ENCODE measurements around the gene RAB37.

DNA sequence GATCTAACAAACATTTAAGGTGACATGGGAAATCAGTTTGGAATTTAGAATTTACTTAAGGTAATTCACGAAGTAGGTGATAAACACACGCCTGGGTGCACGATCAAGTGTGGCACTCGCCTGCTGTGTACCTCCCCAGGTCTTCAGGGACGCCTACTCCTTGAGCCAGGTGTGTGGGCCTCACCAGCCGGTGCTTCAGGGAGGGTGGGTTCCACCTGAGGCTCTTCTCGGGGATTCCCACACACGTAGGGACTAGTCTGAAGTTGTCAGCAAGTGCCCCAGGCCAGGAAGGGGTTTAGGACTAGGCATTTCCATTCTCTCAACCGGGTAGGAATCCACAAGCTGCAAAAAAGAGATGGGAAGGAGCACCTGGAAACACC, 48.9 kb downstream of the RAB37 start:
- TF ChIP-seq POLR2AphosphoS5 (IDR thresholded peaks at IDR 0.05; ENCODE audit: low read depth, low read length): no peak
- TF ChIP-seq POLR2A (IDR thresholded peaks at IDR 0.05; ENCODE audit: low read depth, low read length): no peak

All from GM12891 (cell line).